Epidermal melanocyte (primary cell): ENCODE measurements around the gene LCN12.

Experiments used
- DNase-seq: peaks from one replicate; pipeline ENCODE4 v3.0.0; 2011; ENCODE audit warnings: low spot score; ENCODE audit not compliant: insufficient read length

Gene LCN12

GRCh38 chr9:136957461-136957860 is 5.4 kb downstream of the LCN12 start:
- no peak for DNase-seq

- DNase-seq = no peak
Observed at GRCh38 chr9:136957901-136958300, 5.8 kb downstream of the LCN12 start.

GRCh38 chr9:136958473-136958872 is 6.4 kb downstream of the LCN12 start:
- DNase-seq = no peak

- DNase-seq = no peak
Observed at GRCh38 chr9:136958898-136959850, 7.1 kb downstream of the LCN12 start.

- DNase-seq = no peak
Observed at GRCh38 chr9:136960212-136960937, 8.3 kb downstream of the LCN12 start.

GRCh38 chr9:136960938-136961275 is 8.8 kb downstream of the LCN12 start:
- DNase-seq = no peak

GRCh38 chr9:136961279-136962065 is 9.4 kb downstream of the LCN12 start:
- DNase-seq = no peak

- DNase-seq = no peak
Observed at GRCh38 chr9:136962163-136962562, 10.1 kb downstream of the LCN12 start.

GRCh38 chr9:136962701-136963248 is 10.7 kb downstream of the LCN12 start:
- DNase-seq = no peak

GRCh38 chr9:136963341-136963740 is 11.3 kb downstream of the LCN12 start:
- no peak for DNase-seq

GRCh38 chr9:136963751-136964150 is 11.7 kb downstream of the LCN12 start:
- DNase-seq = no peak

- DNase-seq = no peak
Observed at GRCh38 chr9:136964171-136964689, 12.2 kb downstream of the LCN12 start.

- DNase-seq = no peak
Observed at GRCh38 chr9:136964833-136965422, 12.9 kb downstream of the LCN12 start.

GRCh38 chr9:136965771-136966484 is 13.9 kb downstream of the LCN12 start:
- no peak for DNase-seq

GRCh38 chr9:136968333-136969127 is 16.5 kb downstream of the LCN12 start:
- no peak for DNase-seq

- DNase-seq = no peak
Observed at GRCh38 chr9:136969150-136969549, 17.1 kb downstream of the LCN12 start.

- no peak for DNase-seq
Observed at GRCh38 chr9:136969774-136970173, 17.7 kb downstream of the LCN12 start.

- no peak for DNase-seq
Observed at GRCh38 chr9:136970361-136970760, 18.3 kb downstream of the LCN12 start.

- DNase-seq = no peak
Observed at GRCh38 chr9:136971746-136972145, 19.7 kb downstream of the LCN12 start.
